HepG2 (cell line): ENCODE measurements around the gene CDX4.

ENCODE experiments used
- ARHGAP35 ChIP-seq: sonication (generic); formaldehyde crosslinking; IDR thresholded peaks from 2 replicates; pipeline ENCODE4 v1.9.0; 2022; ENCODE audit warnings: mild to moderate bottlenecking, inconsistent platforms, moderate library complexity, missing genetic modification reagents, borderline replicate concordance
- DPF2 ChIP-seq: sonication (generic); formaldehyde crosslinking; IDR thresholded peaks from 2 replicates; pipeline ENCODE4 v1.4.0; 2020; ENCODE audit warnings: mild to moderate bottlenecking, low read depth, missing genetic modification reagents, borderline replicate concordance
- JUN ChIP-seq: sonication (generic); formaldehyde crosslinking; IDR thresholded peaks from 2 replicates; pipeline ENCODE4 v1.4.0; 2020; ENCODE audit warnings: mild to moderate bottlenecking, missing genetic modification reagents
- MBD4 ChIP-seq: IDR thresholded peaks from 2 replicates; pipeline ENCODE4 v1.6.1; 2012; ENCODE audit warnings: low read length, inconsistent platforms, borderline replicate concordance
- POLR2AphosphoS2 ChIP-seq: IDR thresholded peaks from 2 replicates; pipeline ENCODE4 v1.6.1; 2011; ENCODE audit warnings: low read depth, low read length, improper control_type of control experiment
- TCF7L2 ChIP-seq: IDR thresholded peaks from 2 replicates; pipeline ENCODE4 v1.6.1; 2011; ENCODE audit warnings: mild to moderate bottlenecking, low read depth, low read length, moderate library complexity
- ZNF335 ChIP-seq: sonication (generic); formaldehyde crosslinking; IDR thresholded peaks from 2 replicates; pipeline ENCODE4 v1.4.0; 2020; ENCODE audit warnings: missing genetic modification reagents
- TF ChIP-seq, protein P1 (sequence below): IDR thresholded peaks from 2 replicates; pipeline ENCODE4 v1.6.1; 2016; ENCODE audit warnings: low read depth, borderline replicate concordance
- TF ChIP-seq, protein P2 (sequence below): sonication (generic); formaldehyde crosslinking; IDR thresholded peaks from 2 replicates; pipeline ENCODE4 v1.4.0; 2020; ENCODE audit warnings: mild to moderate bottlenecking, missing genetic modification reagents
- TF ChIP-seq, protein P3 (sequence below): IDR thresholded peaks from 2 replicates; pipeline ENCODE4 v1.6.1; 2016; ENCODE audit warnings: low read depth, control low read depth
- TF ChIP-seq, protein P4 (sequence below): sonication (generic); formaldehyde crosslinking; IDR thresholded peaks from 2 replicates; pipeline ENCODE4 v1.5.0; 2020; ENCODE audit warnings: mild to moderate bottlenecking, missing genetic modification reagents, moderate library complexity
- TF ChIP-seq, protein P5 (sequence below): sonication (generic); formaldehyde crosslinking; IDR thresholded peaks from 2 replicates; pipeline ENCODE4 v1.4.0; 2020; ENCODE audit warnings: missing genetic modification reagents, mild to moderate bottlenecking, borderline replicate concordance

DNA sequence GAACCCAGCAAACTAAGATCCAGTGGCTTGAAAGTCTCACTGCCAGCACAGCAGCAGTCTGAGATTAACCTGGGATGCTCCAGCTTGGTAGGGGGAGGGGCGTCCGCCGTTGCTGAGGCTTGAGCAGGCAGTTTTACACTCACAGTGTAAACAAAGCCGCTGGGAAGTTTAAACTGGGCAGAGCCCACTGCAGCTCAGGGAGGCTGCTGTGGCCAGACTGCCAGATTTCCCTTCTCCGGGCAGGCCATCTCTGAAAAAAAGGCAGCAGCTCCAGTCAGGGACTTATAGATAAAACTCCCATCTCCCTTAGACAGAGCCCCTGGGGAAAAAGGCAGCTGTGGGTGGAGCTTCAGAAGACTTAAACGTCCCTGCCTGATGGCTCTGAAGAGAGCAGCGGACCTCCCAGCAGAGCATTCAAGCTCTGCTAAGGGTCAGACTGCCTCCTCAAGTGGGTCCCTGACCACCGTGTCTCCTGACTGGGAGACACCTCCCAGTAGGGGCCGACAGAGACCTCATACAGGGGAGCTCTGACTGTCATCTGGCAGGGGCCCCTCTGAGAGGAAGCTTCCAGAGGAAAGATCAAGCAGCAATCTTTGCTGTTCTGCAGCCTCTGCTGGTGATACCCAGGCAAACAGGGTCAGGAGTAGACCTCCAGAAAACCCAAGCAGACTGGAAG lies 45.1 kb upstream of the CDX4 start:
- TF ChIP-seq JUN (CRISPR knock-in tag) (no peak), MBD4 (no peak), POLR2AphosphoS2 (no peak), DPF2 (CRISPR knock-in tag) (no peak), ZNF335 (no peak), ARHGAP35 (CRISPR knock-in tag) (no peak), TCF7L2 (no peak)
- TF ChIP-seq, protein P1, sequence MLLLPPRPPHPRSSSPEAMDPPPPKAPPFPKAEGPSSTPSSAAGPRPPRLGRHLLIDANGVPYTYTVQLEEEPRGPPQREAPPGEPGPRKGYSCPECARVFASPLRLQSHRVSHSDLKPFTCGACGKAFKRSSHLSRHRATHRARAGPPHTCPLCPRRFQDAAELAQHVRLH (CRISPR knock-in tag) = no peak
- TF ChIP-seq, protein P2, sequence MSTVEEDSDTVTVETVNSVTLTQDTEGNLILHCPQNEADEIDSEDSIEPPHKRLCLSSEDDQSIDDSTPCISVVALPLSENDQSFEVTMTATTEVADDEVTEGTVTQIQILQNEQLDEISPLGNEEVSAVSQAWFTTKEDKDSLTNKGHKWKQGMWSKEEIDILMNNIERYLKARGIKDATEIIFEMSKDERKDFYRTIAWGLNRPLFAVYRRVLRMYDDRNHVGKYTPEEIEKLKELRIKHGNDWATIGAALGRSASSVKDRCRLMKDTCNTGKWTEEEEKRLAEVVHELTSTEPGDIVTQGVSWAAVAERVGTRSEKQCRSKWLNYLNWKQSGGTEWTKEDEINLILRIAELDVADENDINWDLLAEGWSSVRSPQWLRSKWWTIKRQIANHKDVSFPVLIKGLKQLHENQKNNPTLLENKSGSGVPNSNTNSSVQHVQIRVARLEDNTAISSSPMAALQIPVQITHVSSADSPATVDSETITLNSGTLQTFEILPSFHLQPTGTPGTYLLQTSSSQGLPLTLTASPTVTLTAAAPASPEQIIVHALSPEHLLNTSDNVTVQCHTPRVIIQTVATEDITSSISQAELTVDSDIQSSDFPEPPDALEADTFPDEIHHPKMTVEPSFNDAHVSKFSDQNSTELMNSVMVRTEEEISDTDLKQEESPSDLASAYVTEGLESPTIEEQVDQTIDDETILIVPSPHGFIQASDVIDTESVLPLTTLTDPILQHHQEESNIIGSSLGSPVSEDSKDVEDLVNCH (CRISPR knock-in tag) = no peak
- TF ChIP-seq, protein P3, sequence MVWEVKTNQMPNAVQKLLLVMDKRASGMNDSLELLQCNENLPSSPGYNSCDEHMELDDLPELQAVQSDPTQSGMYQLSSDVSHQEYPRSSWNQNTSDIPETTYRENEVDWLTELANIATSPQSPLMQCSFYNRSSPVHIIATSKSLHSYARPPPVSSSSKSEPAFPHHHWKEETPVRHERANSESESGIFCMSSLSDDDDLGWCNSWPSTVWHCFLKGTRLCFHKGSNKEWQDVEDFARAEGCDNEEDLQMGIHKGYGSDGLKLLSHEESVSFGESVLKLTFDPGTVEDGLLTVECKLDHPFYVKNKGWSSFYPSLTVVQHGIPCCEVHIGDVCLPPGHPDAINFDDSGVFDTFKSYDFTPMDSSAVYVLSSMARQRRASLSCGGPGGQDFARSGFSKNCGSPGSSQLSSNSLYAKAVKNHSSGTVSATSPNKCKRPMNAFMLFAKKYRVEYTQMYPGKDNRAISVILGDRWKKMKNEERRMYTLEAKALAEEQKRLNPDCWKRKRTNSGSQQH (CRISPR knock-in tag) = no peak
- TF ChIP-seq, protein P4, sequence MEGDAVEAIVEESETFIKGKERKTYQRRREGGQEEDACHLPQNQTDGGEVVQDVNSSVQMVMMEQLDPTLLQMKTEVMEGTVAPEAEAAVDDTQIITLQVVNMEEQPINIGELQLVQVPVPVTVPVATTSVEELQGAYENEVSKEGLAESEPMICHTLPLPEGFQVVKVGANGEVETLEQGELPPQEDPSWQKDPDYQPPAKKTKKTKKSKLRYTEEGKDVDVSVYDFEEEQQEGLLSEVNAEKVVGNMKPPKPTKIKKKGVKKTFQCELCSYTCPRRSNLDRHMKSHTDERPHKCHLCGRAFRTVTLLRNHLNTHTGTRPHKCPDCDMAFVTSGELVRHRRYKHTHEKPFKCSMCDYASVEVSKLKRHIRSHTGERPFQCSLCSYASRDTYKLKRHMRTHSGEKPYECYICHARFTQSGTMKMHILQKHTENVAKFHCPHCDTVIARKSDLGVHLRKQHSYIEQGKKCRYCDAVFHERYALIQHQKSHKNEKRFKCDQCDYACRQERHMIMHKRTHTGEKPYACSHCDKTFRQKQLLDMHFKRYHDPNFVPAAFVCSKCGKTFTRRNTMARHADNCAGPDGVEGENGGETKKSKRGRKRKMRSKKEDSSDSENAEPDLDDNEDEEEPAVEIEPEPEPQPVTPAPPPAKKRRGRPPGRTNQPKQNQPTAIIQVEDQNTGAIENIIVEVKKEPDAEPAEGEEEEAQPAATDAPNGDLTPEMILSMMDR (CRISPR knock-in tag) = no peak
- TF ChIP-seq, protein P5, sequence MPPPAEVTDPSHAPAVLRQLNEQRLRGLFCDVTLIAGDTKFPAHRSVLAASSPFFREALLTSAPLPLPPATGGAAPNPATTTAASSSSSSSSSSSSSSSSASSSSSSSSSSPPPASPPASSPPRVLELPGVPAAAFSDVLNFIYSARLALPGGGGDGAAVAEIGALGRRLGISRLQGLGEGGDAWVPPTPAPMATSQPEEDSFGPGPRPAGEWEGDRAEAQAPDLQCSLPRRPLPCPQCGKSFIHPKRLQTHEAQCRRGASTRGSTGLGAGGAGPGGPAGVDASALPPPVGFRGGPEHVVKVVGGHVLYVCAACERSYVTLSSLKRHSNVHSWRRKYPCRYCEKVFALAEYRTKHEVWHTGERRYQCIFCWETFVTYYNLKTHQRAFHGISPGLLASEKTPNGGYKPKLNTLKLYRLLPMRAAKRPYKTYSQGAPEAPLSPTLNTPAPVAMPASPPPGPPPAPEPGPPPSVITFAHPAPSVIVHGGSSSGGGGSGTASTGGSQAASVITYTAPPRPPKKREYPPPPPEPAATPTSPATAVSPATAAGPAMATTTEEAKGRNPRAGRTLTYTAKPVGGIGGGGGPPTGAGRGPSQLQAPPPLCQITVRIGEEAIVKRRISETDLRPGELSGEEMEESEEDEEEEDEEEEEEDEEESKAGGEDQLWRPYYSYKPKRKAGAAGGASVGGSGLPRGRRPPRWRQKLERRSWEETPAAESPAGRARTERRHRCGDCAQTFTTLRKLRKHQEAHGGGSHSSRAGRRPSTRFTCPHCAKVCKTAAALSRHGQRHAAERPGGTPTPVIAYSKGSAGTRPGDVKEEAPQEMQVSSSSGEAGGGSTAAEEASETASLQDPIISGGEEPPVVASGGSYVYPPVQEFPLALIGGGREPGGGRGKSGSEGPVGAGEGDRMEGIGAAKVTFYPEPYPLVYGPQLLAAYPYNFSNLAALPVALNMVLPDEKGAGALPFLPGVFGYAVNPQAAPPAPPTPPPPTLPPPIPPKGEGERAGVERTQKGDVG (CRISPR knock-in tag) = no peak
